ENCODE measurements around the gene HMGCS2.

The HMGCS2 gene

DNA sequence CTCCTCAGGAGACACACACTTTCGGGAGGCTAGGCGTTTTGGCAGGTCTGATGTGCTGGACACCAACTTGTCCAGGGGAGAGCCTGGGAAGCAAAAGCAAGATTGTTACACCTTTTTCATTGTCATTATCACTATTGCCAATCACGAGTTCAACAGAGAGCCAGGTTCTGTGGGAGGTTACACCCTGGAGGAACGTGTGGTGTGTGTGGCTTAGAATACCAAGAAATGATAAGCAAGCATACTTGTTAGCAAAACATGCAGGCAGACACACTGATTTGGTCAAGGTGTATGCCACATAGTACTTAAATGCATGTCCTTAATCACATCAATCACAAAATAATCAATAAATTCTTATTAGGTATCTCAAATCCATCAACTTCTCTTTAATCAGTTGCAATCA lies 16.1 kb downstream of the HMGCS2 start:
- no peak for DNase-seq

DNA sequence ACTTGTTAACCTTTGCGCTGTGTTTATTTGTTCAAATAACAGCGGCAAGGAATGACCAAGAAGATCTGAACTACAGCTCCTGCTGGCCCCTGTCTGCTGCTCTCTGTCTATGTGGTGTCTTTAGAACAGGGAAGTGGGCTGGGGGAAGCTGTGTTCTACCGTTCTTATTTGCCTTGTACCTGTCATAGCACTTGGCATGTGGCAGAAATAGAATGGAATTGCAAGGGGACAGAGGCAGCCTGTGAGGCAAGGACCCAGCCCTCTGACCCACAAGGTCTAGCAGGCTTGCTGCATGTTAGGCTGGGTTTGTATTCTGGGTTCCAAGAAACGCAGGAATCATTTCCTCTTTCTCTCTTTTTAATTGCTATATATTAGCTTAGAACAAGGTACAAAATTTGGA lies 20.7 kb downstream of the HMGCS2 start:
- no peak for DNase-seq

DNA sequence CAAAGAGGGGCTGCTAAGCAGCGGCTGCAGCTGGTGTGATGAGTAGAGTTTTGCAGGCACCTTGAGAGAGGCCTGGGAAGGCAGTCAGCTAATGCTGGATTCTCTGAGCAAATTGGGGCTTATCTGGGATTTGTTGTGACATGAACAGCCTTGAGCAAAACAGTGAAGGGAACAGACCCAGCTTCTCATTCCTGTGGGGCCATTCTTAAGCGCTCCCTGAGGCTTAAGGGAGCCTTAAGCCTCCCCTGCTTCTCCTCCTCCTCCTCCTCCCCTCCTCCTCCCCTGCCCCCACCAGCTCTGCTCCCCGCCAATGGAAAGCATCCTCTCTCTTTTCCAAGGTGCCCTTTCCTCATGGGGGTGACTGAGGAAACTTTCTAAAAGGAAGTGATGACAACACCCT lies 21.3 kb downstream of the HMGCS2 start:
- DNase-seq: no peak

DNA sequence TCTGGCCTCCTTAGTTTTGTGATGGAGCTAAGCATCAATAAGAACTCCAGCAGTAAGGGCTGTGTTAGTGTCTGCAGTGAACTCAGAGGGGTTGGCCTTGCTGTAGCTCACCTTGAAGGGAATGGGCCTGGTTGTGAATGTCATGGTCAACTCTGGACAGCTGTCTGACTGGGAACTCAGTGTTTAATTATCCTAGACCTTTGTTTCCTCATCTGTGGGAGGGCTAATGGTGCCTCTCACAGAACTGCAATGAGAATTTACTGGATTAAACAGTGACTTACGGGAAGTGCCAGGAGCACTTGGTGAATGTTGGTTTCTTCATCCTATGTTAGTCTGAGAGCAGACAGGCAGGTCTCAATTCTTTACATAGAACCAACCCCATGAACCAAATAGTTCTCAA lies 23.7 kb downstream of the HMGCS2 start:
- DNase-seq: no peak

DNA sequence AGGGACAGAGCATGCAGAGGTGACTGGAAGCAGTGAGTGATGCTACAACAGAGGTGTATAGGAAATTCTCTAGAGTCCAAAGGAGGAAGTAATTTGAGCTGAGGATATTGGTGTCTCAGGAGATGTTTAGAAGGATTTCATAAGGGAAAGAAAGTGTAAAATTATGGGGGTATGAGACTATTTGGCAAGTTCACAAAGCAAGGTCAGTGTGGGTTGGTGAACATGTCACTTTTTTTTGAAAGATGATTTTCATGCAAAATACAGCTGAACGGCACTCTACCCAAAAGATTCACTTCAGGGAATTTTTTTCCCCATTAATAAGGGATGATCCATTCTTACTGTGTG lies 24.1 kb downstream of the HMGCS2 start:
- DNase-seq: no peak

DNA sequence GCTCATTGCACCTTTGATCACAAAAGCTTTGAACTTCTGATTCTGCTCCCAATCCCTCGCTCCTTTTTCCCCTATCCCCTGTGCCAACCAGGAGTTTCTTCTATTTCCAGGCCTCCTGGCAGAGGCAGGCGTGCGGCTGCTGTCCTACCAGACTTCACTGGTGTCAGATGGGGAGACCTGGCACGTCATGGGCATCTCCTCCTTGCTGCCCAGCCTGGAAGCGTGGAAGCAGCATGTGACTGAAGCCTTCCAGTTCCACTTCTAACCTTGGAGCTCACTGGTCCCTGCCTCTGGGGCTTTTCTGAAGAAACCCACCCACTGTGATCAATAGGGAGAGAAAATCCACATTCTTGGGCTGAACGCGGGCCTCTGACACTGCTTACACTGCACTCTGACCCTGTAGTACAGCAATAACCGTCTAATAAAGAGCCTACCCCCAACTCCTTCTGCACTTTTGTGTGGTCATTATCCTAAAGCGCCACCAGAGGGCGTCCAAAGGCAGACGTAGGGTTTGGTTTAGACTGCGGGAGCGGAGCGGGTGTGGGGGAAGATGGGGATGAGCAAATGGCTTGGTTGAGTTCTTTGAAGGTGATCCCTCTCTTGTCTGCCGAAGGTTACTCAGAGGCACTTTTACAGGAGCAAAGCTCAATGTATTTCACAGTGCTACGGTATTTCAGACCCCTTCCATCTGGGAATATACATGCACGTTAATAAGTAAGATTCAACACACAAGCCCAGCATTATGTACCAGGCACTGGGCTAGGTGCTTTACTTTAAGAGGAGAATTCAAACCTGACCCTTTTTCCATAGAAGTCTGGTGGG lies 24.7 kb downstream of the HMGCS2 start:
- peak; percentile 46 to 58 for DNase-seq

DNA sequence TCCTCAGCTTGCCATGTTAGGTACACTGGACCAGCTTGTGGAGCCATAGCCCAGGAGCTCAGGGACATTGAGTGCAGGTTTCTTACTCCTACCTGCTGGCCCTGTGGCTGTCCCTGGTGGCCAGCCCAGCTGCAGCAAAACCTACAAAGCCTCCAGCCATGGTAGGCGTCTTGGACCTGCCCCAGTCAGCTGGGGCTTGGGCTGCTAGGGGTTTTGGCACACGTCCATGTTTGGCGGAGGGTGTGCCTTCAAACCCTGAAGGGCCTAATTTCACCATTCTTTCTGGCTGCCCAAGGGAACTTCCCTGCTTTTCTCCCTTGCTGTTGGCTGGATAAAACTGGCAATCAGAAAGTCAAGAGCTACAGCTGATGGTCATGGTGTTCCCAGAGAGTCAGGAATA lies 25.4 kb downstream of the HMGCS2 start:
- DNase-seq: no peak

DNA sequence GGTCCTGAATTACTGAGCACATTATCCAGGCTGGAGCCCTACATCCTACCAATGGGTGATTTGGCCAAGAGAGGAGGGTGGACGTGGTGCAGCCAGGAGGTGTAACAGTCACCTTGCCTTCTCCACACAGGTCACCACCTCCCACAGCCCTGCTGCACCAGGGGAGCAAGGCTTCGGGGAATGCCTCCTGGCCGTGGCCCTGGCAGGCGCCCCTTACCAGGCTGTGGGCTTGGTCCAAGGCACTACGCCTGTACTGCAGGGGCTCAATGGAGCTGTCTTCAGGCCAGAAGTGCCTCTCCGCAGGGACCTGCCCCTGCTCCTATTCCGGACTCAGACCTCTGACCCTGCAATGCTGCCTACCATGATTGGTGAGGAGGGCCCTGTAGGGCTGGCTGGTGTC lies 26.0 kb downstream of the HMGCS2 start:
- no peak for DNase-seq

DNA sequence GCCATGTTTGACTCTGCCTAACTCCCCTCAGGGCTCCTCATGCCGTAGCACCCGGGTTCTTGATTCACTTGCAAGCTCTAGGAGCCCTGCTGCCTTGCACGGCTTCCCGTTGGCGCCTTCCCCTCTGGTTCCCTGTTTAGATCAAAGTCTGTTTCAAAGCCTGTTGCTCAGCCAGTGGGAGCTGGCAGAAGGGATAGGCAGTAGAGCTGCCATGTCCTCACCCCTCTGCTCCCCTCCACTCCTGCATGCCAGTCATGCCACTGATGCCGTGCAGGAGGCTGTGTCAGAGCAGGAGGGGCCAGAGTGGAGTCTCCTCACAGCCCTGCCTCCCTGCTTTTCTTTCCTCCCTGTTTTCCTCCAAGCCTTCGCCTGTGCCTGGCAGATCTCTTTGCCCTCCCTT lies 26.5 kb downstream of the HMGCS2 start:
- DNase-seq: no peak

DNA sequence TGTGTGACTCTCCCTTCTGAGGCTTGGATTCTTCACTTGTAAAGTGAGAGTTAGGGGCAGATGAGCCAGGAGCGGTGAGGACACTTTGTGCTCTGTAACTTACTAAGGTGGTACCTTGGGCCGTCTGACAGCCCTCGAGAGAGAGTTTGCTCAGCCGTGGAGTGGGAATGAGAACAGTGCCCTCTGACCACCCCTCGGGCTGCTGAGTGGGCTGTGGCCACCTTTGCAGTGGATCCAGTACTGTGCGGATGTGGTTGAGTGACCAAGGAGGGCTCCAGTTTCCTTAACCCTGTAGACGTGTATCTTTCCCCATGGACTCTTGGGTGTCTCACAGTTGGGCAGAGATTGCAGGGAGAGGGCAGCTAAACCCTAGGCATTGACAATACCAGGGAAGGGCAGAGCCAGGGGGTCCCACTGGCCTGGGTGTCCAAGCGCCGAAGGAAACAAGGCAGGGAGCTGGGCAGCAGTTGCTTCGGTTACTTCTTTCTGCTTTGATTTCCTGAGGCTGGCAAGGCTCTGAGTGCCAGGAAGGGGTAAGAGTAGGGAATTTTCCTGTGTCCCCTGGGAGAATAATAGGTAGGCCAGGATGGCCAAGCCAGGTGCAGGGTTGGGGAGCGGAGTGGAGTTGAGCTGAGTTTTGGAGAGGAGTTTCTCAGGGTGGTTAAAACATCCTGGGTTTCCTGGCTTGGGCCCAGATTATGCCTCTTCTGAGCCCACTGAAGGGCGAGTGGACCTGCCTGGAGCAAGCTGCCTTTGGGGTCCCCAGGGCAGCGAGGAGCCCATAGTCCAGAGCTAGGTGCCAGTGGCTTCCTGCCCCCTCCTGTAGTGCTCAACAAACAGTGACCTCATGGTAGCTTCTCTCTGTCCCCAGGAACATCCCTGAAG lies 27.6 kb downstream of the HMGCS2 start:
- DNase-seq: no peak

DNA sequence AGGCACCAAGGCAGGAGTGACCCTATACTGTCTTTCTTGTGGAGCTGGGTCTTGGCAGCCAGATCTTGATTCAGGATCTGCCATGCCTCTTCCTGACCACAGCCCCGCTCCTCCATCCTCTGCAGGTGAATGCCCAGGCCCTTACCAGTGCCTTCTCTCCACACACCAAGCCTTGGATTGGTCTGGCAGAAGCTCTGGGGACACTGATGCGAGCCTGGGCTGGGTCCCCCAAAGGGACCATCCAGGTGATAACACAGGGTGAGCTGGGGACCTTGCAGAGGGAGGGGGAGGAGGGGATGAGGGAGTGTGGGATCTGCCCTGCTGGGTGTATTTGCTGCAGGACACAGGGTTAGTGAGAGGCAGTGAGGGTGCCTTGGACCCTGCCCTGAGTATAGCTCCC lies 28.4 kb downstream of the HMGCS2 start:
- DNase-seq: no peak

DNA sequence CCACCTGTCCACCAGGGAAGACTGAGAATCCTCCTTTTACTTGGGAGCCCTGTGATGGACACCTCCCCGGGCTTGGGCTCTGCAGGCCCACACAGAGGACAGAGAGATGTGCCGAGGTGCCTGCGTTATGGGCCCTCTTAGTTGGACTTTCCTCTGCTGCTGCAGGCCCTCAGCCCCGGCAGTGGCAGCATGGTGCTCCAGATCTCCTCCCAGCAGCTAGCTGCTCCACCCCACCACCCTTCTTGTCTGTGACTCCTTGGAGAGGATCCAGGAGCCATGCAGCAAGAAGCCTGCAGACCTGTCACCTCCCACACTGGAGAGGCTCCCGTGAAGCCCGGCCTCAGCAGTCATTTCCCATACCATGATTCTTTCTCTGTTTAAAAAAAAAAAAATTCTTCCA lies 29.6 kb downstream of the HMGCS2 start:
- DNase-seq: no peak

DNA sequence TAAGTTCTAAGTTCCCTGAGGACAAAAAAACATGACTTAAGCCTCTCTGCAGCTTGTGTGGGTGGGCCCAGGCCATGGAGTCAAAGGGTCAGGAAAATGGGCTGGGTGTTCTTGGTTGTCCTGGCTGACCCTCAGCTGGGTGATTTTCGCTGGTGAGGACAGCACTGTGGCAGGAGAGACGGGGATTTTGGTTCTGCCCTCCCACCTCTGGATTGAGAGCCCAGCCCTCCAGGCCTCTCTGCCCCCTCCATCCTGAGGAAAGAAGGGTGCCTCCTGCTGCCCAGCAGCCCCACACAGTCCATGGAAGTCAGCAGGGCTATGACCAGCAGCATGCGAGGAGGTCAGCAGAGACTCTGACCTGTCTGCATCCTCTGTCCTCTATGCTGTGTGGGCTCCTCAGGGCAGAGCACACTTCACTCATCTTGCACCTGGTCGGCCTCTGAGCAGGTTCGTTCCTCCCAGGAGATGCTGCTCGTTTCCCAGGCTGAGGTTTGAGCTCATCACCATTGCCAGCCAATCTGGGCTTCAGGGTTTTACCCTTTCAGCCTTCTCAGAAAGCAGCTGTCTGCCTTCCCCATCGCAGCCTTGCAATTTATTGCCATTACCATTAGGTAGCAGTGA lies 30.5 kb downstream of the HMGCS2 start:
- no peak for DNase-seq

DNA sequence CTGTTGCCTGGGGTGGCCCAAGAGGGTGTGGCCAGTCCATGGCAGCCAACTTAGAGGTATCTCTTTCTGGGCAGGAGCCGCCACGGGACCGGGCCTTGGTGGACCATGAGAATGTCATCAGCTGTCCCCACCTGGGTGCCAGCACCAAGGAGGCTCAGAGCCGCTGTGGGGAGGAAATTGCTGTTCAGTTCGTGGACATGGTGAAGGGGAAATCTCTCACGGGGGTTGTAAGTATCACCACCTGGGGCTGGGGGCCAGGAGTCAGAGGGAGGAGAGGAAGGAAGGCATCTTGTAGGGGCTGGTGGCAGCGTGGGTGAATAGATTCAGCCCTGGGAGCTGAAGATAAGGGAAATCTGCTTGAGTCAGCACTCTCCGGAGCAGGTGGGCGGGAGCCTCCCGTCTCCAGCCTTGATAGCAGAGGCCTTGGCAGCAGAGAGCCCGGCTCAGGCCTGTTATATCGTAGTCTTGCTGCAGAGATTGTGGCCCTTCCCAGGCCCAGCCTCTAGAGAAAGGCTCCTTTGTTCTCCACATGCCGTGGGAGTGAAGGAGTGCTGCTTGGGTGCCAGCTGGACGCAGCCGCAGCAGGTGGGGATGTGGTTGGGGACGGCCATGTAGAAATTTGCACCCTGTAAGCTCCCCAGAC lies 31.5 kb downstream of the HMGCS2 start:
- DNase-seq: no peak

DNA sequence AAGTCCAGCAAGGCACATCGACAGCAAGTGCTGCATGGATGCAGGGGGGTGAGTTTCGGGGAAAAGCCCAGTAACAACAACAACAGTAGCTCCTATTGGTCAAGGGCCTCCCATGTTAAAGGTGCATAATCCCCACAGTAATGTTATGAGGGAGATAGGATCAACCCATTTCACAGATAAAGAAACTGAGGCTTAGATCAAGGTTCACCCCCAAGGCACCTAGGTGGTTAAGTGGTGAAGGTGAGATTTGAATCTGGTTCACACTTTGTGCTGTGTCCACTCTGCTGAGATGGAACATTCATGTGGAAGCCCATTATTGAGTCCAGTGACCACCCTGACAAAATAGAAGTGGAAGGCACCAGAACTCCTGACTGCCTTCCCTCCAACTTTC lies 32.1 kb downstream of the HMGCS2 start:
- no peak for DNase-seq

DNA sequence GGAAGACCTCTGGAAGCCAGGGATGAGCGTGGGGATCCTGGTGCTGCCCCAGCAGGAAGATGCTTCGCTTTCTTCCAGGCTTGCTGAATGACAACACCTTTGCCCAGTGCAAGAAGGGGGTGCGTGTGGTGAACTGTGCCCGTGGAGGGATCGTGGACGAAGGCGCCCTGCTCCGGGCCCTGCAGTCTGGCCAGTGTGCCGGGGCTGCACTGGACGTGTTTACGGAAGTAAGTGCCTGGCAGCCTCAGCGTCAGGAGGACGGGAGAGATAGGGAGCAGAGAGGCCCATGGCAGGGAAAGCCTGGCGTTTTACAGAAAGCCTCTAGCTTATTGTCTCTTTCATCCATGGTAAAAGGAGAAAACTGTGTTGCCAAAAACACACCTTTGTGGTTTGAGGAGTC lies 33.5 kb downstream of the HMGCS2 start:
- DNase-seq: no peak

DNA sequence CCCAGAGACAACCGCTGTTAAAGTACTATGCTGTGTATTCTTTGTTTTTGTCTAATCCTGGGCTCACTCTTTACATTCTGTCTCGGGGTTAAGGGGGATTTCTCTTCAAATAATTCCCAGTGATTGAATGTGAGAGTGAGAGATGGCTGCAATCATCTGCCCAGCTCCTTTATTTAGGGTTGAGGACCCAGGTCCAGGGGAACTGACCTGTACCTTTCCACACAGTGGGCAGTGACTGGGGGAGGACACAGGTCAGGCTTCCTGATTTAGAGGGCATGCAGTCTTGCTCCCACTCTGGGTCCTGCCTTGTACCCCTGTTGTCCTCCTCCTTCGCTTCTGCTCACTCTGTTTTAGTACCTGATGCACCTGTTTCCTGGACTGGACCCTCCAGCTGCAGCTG lies 35.0 kb downstream of the HMGCS2 start:
- no peak for DNase-seq

DNA sequence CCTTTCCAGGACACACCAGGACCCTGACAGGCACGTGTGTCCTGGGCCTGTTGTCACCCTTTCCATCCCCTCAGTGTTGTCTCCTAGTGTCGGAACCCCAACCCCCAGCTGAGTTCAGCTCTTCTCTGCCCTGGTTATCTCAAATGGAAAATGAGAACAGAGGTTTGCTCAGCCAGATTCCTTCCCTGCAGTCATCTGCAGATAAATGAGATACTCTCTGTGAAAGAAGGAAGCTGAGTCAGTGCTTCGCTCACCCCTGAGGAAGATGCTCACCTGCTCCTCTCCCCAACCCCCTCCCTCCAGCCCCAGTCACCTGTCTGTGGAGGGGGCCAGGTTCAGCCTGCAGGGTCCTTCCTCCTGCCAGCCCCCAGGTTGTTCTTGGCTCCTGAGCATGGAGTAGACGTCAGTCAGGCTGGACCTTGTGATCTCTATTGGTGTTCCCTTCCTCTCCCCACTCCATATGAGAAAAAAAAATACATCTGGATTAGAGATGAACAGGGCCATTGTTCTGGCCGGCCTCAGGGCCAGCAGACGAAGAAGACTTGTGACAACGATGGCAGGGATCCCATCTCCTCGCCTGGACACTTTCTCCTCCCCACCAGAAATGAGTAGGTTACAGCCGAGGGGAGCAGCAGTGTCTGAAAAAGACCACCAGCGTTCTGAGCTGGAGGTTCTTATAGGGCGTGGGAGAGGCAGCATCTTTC lies 36.1 kb downstream of the HMGCS2 start:
- DNase-seq: no peak

DNA sequence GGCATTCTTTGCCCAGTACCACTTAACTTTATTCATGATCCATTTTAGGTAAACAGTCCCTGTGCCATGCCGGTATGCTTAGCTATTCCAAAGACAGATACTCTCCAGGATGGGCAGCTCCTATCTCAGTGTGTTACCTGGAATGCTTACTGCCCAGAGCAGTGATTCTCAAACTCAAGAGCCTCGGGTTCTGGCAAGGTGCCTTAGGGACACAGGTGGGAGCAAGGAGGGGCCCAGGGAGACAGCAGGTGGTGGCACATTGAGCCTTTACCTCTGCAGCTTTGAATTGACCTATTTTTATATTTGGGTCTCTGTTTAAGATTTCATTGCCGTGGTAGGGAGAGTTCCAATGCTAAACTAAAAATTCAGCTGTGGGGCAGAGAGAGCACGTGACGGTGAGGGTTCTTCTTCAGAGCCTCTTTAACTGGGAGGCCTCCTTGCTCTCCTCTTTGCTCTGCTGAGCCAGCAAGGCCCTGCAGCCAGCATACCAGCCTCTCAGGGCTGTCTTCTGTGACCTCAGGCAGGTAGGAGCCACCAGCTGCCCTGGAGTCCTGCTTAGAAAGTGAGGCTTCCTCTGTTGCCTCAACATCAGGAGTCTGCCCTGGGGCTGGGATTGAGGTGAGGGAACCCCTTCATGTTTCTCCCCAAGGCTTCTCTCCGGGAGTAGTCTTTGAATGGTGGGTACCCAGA lies 36.8 kb downstream of the HMGCS2 start:
- DNase-seq: no peak

DNA sequence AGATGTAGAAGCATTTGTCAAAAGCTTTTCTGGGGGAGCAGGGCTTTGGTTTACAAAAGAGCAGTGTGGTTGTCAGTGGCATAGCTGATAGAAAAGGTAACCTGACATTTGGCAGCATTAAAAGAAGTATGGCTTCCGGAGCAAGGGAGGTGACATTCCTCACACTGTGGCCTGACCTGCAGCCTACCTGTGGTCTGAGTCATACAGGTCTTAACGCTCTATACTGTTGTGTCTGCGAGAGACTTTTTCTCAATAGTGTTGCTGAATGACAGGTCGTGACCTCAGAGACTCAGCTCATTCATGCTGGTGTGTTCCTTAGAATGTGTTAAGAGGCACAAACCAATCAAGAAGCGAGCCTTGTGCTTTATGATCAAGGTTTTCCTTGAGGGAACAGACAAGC lies 37.6 kb downstream of the HMGCS2 start:
- no peak for DNase-seq

DNA sequence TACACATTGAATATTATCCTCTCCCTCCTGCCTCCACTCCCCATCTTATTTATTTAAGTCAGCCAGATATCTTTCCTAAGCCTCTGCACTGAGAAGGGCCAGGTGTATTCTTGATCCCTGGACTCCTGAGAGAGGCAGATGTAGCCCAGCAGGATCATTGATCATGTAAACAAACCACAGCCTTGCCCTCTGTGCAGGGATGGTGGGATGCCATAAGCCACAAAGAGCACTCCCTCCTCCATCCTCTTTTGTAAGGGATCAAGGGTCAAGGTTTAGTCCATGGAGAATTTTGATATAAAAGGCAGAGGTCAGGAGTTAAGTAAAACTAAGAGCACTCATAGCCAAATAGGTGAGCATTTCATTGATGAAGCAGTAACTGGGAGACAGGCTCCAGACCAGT lies 39.7 kb downstream of the HMGCS2 start:
- DNase-seq: no peak

DNA sequence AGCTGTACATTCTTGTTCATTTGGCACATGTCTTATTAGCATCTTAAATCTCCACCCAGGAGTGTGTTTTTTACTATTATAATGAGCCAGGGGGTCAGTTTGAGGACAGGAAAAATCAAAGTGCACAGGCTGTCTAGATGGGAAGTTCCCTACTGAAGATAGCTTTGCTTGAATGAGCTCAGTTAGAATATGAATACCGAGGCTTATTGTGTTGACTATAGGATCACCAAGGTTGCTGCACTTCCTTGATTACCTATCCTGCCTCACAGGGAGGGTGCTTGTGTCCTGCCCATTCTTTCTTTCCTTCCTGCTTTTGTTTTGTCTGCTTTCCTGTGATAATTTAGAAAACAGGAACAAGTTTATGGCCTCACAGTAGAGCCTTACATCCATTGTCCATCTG lies 40.7 kb downstream of the HMGCS2 start:
- DNase-seq: no peak

Measured in stimulated activated CD4-positive, alpha-beta T cell treated with anti-CD3 and anti-CD28 coated beads, Interleukin-2, amount 100 ng/mL, for 24 hours (primary cell).